Parathyroid adenoma (tissue), 2 donors: ENCODE data around the gene KCTD14.

ENCODE experiments used
- H2AFZ ChIP-seq: fragments of 300-600 bp; sonication (generic); one replicate; pipeline ENCODE4 v1.7.0; 2017; ENCODE audit warnings: antibody characterized with exemption, mild to moderate bottlenecking
- H3K27ac ChIP-seq: fragments of 300-600 bp; sonication (generic); one replicate; pipeline ENCODE4 v1.7.0; 2017
- H3K27me3 ChIP-seq: fragments of 300-600 bp; sonication (generic); one replicate; pipeline ENCODE4 v1.7.0; 2017; ENCODE audit warnings: low read length; ENCODE audit not compliant: control insufficient read depth, insufficient read depth
- H3K36me3 ChIP-seq: fragments of 300-600 bp; sonication (generic); one replicate; pipeline ENCODE4 v1.7.0; 2017; ENCODE audit warnings: low read length; ENCODE audit not compliant: control insufficient read depth, insufficient read depth
- H3K4me1 ChIP-seq: fragments of 300-600 bp; sonication (generic); one replicate; pipeline ENCODE4 v1.7.0; 2017; ENCODE audit warnings: control low read depth
- H3K4me2 ChIP-seq: fragments of 300-600 bp; sonication (generic); one replicate; pipeline ENCODE4 v1.7.0; 2017; ENCODE audit warnings: low read length
- H3K4me3 ChIP-seq: fragments of 300-600 bp; sonication (generic); one replicate; pipeline ENCODE4 v1.7.0; 2017; ENCODE audit warnings: low read depth, low read length
- H3K79me2 ChIP-seq: fragments of 300-600 bp; sonication (generic); one replicate; pipeline ENCODE4 v1.7.0; 2017; ENCODE audit warnings: control low read depth
- H3K9ac ChIP-seq: fragments of 300-600 bp; sonication (generic); one replicate; pipeline ENCODE4 v1.7.0; 2017; ENCODE audit warnings: mild to moderate bottlenecking
- H3K9me3 ChIP-seq: fragments of 300-600 bp; sonication (generic); one replicate; pipeline ENCODE4 v1.7.0; 2017; ENCODE audit warnings: low read length; ENCODE audit not compliant: control insufficient read depth
- TF ChIP-seq, protein P1 (sequence below): fragments of 300-600 bp; sonication (generic); IDR thresholded peaks from one replicate; pipeline ENCODE4 v1.7.0; 2017; ENCODE audit warnings: antibody characterized with exemption, mild to moderate bottlenecking
- donor health status: primary hyperparathyroidism.

KCTD14 gene

GRCh38 chr11:78049348-78049747, 26.3 kb upstream of the KCTD14 start:
- Histone ChIP-seq H3K4me3 (no peak overlapping the region), H3K4me2 (no peak overlapping the region), H3K27me3 (no peaks in the 10 kb centered on the region), H3K9ac (no peak overlapping the region), H3K79me2 (no peaks in the 10 kb centered on the region), H3K36me3 (no peaks in the 10 kb centered on the region), H3K4me1 (peaks cover 5% of the 10 kb centered on the region), H3K9me3 (no peaks in the 10 kb centered on the region), H3K27ac (peak overlapping the region; percentile 79), H2AFZ (peak overlapping the region; percentile 72)
- TF ChIP-seq, protein P1, sequence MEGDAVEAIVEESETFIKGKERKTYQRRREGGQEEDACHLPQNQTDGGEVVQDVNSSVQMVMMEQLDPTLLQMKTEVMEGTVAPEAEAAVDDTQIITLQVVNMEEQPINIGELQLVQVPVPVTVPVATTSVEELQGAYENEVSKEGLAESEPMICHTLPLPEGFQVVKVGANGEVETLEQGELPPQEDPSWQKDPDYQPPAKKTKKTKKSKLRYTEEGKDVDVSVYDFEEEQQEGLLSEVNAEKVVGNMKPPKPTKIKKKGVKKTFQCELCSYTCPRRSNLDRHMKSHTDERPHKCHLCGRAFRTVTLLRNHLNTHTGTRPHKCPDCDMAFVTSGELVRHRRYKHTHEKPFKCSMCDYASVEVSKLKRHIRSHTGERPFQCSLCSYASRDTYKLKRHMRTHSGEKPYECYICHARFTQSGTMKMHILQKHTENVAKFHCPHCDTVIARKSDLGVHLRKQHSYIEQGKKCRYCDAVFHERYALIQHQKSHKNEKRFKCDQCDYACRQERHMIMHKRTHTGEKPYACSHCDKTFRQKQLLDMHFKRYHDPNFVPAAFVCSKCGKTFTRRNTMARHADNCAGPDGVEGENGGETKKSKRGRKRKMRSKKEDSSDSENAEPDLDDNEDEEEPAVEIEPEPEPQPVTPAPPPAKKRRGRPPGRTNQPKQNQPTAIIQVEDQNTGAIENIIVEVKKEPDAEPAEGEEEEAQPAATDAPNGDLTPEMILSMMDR: no peak

GRCh38 chr11:78048561-78048960, 25.5 kb upstream of the KCTD14 start:
- no peaks in the 10 kb centered on the region for H3K36me3 ChIP-seq
- H3K4me1 ChIP-seq: peaks cover 5% of the 10 kb centered on the region
- H3K9ac ChIP-seq: no peak overlapping the region
- H3K79me2 ChIP-seq: no peaks in the 10 kb centered on the region
- peak overlapping the region; percentile 79 for H3K27ac ChIP-seq
- H3K27me3 ChIP-seq: no peaks in the 10 kb centered on the region
- no peaks in the 10 kb centered on the region for H3K9me3 ChIP-seq
- no peak overlapping the region for H3K4me2 ChIP-seq
- H2AFZ ChIP-seq: peak overlapping the region; percentile 64
- H3K4me3 ChIP-seq: no peak overlapping the region
- TF ChIP-seq, protein P1: no peak

GRCh38 chr11:78046486-78046854, 23.4 kb upstream of the KCTD14 start:
- no peaks in the 10 kb centered on the region for H3K36me3 ChIP-seq
- peak overlapping the region; percentile 42 for H3K4me3 ChIP-seq
- H3K79me2 ChIP-seq: no peaks in the 10 kb centered on the region
- no peak overlapping the region for H3K9ac ChIP-seq
- peak overlapping the region; percentile 90 for H3K27ac ChIP-seq
- H3K4me1 ChIP-seq: peaks cover 5% of the 10 kb centered on the region
- no peaks in the 10 kb centered on the region for H3K27me3 ChIP-seq
- no peaks in the 10 kb centered on the region for H3K9me3 ChIP-seq
- H2AFZ ChIP-seq: peak overlapping the region; percentile 82
- TF ChIP-seq, protein P1: no peak
- peak overlapping the region; percentile 64 for H3K4me2 ChIP-seq

- Histone ChIP-seq H3K27ac (peak overlapping the region; percentile 90), H2AFZ (peak overlapping the region; percentile 82)
- TF ChIP-seq, protein P1: peak; percentile 94
Measured at GRCh38 chr11:78045851-78046485, 22.9 kb upstream of the KCTD14 start.

DNA sequence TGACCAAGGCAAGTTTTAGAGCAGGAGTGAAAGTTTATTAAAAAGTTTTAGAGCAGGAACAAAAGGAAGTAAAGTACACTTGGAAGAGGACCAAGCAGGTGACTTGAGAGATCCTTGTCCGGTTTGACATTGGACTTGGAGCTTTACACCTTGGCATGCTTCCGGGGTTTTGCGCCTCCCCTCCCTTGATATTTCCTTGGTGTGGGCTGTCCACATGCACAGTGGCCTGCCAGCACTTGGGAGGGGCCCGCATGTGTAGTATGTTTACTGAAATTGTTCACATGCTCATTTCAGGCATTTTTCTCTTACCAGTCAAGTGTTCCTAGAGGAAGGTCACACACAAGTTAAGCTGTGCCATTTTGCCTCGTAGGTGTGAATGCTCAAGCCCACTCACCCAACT, 21.6 kb upstream of the KCTD14 start:
- H3K79me2 ChIP-seq: no peaks in the 10 kb centered on the region
- H3K4me2 ChIP-seq: no peak overlapping the region
- TF ChIP-seq, protein P1: no peak
- H3K9me3 ChIP-seq: no peaks in the 10 kb centered on the region
- no peaks in the 10 kb centered on the region for H3K36me3 ChIP-seq
- no peak overlapping the region for H2AFZ ChIP-seq
- no peak overlapping the region for H3K4me3 ChIP-seq
- H3K4me1 ChIP-seq: peaks cover 11% of the 10 kb centered on the region
- H3K27ac ChIP-seq: peak overlapping the region; percentile 90
- no peaks in the 10 kb centered on the region for H3K27me3 ChIP-seq
- no peak overlapping the region for H3K9ac ChIP-seq

More at GRCh38 chr11:78045851-78046485, 22.9 kb upstream of the KCTD14 start:
- no peaks in the 10 kb centered on the region for H3K79me2 ChIP-seq
- H3K4me1 ChIP-seq: peaks cover 5% of the 10 kb centered on the region
- no peaks in the 10 kb centered on the region for H3K36me3 ChIP-seq
- no peaks in the 10 kb centered on the region for H3K9me3 ChIP-seq
- no peaks in the 10 kb centered on the region for H3K27me3 ChIP-seq
- H3K4me3 ChIP-seq: peak overlapping the region; percentile 42
- peak overlapping the region; percentile 64 for H3K4me2 ChIP-seq
- peak overlapping the region; percentile 50 for H3K9ac ChIP-seq
